Astrocyte of the hippocampus (primary cell): Measurements from ENCODE around the gene FKBP1C.
"Not testable (repeated sequence)": the region's sequence is repeated elsewhere in the genome, so short reads cannot be mapped to it uniquely, and the experiment has no call there.

Source experiments
- DNase-seq: peaks from one replicate; pipeline ENCODE4 v3.0.0; 2011; ENCODE audit warnings: low read depth, low spot score

FKBP1C gene

DNA sequence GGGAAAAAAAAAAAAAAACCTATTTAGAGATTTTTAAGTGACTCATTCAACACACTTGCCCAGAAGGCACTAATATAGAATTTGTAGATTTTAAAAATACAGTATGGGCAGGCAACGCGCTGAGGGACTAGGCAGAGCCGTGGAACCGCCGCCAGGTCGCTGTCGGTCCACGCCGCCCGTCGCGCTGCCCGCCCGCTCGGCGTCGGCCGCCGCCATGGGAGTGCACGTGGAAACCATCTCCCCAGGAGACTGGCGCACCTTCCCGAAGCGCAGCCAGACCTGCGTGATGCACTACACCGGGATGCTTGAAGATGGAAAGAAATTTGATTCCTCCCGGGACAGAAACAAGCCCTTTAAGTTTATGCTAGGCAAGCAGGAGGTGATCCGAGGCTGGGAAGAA, at the start of gene FKBP1C:
Gene FKBP1C (plus strand): TSS at position 127 of the 400 bp plus-strand sequence.
- not testable (repeated sequence) for DNase-seq

- DNase-seq = not testable (repeated sequence)
These were observed 47.0 kb upstream of the FKBP1C start for GRCh38 chr6:63164047-63164803.

- DNase-seq = no peak
These were observed 37.1 kb upstream of the FKBP1C start for GRCh38 chr6:63174173-63174572.

DNA sequence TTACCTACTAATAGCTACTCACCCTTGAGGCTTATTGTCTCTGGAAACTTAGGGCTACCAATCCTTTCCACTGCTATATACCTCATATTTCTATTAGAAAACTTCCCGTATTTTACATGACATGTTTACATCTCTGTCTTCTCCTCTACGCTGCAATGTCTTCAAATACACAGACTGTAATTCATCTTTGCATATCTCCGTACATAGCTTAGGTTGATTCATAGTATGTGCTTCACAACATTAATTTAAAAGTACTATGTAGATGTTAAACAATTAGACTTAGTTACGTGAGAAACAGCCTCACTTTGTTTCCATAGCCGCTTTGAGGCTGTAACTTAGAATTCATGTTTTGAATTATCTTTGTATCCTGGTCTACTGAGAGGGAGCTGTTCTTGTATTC, 35.1 kb upstream of the FKBP1C start:
- no peak for DNase-seq

DNA sequence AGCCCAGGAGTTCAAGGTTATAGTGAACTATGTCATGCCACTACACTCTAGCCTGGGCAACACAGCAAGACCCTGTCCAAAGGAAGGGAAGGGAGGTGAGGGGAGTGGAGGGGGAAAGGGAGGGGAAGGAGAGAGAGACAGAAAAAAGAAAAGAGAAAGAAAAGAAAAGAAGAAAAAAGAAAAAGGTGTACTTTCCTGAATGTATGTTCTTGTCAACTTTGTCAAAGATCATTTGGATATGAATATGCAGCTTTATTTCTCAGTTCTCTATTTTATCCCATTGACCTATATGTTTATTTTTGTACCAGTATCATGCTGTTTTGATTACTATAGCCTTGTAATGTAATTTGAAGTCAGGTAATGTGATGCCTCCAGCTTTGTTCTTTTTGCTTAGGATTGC, 30.9 kb upstream of the FKBP1C start:
- DNase-seq = no peak

GRCh38 chr6:63186970-63187369, 24.3 kb upstream of the FKBP1C start:
- DNase-seq = no peak

GRCh38 chr6:63188828-63189227, 22.4 kb upstream of the FKBP1C start:
- no peak for DNase-seq

- no peak for DNase-seq
These were observed 17.9 kb upstream of the FKBP1C start for GRCh38 chr6:63193324-63193723.

GRCh38 chr6:63197741-63198140, 13.5 kb upstream of the FKBP1C start:
- DNase-seq = no peak

DNA sequence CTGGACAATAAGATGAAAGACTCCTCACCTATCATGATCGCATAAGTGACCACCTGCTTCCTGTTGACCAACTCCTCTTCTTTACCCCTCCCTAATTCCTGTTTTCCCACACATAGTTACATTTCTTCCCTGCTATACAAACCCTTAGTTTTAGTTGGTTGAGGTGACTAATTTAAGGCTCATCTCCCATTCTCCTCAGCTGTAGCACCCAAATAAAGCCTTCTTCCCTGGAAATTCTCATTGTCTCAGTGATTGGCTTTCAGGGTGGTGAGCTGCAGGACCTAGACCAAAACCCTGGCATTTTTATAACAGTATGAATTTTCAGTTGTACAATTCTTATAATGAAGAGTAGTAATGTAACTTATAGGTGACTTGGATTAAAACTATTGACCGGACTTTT, 2.1 kb downstream of the FKBP1C start:
- DNase-seq = no peak

- DNase-seq = no peak
These were observed 3.5 kb downstream of the FKBP1C start for GRCh38 chr6:63214816-63215215.

GRCh38 chr6:63224179-63224578, 12.9 kb downstream of the FKBP1C start:
- DNase-seq = no peak

GRCh38 chr6:63225987-63226386, 14.7 kb downstream of the FKBP1C start:
- DNase-seq = not testable (repeated sequence)

GRCh38 chr6:63227928-63228894, 16.9 kb downstream of the FKBP1C start:
- DNase-seq = not testable (repeated sequence)

GRCh38 chr6:63230027-63230426, 18.8 kb downstream of the FKBP1C start:
- DNase-seq = not testable (repeated sequence)

- DNase-seq = not testable (repeated sequence)
These were observed 19.2 kb downstream of the FKBP1C start for GRCh38 chr6:63230511-63230910.

DNA sequence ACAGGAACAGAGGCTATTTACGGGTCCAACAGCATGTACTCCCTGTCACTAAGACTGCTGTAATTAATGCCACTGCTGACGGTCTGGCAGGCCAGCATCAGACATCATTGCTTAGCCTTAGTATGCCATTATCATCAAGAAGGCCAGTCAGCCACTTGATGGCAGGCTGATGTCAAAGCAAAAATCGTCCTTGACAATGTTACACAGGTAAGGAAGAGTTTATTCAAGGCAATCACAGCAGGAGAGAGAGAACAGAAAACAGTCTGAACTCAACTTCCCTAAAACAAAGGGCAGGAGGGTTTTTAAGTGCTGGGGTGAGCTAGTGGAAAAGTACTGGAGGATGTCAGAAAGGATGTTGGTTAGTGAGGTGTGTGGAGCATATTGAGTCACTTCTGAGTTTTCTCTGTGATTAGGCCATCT, 25.1 kb downstream of the FKBP1C start:
- DNase-seq = no peak

DNA sequence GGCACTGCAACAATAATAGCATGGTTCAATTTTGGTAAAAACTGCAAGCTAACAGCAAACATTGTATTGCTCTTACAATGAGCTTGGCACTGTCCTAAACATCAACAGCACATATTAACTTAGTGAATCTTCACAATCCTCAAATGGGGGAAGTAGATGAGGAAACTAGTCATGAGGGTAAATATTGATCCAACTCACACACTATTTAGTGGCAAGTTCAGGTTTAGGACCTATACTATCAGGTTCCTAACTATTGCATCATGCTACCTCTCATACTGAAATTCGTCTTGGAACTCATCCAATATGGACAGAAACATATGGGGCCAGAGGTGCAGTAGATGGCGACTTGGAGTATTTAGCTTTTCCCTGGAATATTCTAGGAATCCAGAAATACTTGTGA, 34.2 kb downstream of the FKBP1C start:
- no peak for DNase-seq

DNA sequence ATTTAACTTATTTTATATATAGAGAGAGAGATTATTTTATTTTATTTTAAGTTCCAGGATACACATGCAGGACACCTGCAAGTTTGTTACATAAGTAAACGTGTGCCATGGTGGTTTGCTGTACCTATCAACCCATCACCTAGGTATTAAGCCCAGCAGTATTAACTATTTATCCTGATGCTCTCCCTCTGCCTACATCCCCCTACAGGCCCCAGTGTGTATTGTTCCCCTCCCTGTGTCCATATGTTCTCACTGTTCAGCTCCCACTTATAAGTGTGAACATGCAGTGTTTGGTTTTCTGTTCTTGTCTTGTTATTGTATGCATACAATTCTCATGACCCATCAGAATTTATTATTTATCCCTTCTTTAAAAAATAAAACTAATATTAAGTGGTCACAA, 34.6 kb downstream of the FKBP1C start:
- no peak for DNase-seq

DNA sequence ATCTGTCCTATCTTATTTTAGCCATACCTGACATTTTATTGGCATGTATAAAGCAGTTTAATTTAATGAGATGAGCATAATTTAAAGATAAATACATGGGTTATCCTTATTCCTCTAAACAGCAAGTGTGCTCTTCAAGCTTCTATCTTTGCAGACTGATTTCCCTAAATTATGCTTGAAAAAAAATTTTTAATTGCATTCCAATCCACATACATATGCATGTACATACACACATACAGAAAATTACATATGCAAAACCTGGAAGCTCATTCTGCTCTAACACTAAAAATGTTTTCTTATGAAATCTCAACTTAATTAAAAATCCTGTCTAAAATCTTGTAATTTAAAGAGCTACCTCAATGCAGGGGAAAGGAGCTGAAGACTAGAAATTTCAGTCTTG, 35.3 kb downstream of the FKBP1C start:
- DNase-seq = no peak

GRCh38 chr6:63249875-63250482, 38.7 kb downstream of the FKBP1C start:
- DNase-seq = no peak

DNA sequence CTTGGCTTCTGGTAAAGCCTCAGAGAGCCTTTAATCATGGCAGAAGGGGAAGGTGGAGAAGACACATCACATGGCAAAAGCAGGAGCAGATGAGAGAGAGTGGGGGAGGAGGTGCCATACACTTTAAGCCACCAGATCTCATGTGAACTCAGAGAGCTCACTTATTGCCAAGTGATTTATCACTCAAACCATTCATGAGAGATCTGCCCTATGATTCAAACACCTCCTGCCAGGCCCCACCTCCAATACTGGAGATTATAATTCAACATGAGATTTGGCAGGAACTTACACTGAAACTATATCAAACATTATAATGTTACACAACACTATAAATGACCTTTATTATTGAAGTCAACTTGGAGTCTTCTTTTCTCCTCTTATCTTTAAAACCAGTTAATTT, 47.9 kb downstream of the FKBP1C start:
- no peak for DNase-seq
